NCI-H446 (cell line): ENCODE results near the gene SAAL1.
"Not testable (repeated sequence)": the region's sequence is repeated elsewhere in the genome, so short reads cannot be mapped to it uniquely, and the experiment has no call there.

Experiments used
- DNase-seq, 2 experiments: peaks; one replicate each; lab custom pipeline; 2025; lab: John Stamatoyannopoulos, UW

The SAAL1 gene

DNA sequence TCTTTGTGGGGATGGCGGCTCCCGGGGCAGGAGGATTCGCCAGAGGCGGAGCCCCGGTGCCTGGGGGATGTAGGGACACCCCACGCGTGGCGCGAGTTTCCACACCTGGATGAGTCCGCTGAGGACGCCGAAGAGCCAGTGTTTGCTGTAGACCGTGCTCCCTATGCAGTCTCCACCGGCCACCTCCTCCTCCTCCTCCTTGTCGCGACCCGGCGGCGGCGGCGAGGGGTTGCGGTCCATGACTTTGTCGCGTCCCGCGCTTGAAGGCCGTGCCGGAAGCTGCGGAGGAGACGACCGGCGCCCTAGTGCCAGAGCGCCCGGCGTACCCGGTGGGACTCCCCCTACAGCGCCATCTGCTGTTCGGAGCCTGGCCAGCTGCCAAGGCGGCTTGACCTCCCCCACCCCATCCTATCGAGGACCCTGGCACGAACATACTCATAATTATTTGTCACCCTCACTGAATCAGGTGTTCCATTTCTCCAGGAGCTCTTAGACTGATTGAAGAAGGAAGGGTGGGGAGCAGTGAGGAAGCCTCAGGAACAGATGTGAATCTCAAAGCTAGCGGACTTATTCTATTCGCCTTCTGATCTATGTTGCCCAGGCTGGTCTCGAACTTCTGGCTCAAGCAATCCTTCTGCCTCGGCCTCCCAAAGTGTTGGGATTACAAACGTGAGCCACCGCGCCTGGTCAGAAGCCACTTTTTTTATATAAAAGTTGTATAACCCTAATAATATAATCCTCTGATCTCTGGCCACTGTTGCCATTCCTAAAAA, at the start of gene SAAL1:
SAAL1 (minus strand) TSS at position 281 of the 773 bp plus-strand sequence; CDS start at position 240, 41 bp downstream.
- peak; percentile 66 to 91 for DNase-seq

DNA sequence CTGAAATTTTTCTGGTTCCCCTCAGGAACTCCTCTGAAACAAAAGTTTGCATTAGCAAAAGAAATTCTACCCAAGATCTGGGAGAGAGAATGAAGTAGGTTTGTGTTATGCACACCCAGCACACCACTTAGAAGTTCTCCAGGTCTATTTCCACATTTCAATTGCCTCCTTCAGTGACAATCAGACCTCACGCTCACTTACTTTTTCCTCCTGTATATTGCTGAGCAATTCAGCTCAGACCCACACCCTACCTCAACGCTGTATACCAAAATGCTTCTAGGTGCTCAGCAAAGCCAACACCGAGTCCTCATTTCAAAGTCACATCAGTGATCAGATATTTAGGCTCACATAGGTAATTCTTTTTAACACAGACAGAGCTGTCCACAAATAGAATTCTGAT, 45.7 kb upstream of the SAAL1 start:
- DNase-seq, result no peak

DNA sequence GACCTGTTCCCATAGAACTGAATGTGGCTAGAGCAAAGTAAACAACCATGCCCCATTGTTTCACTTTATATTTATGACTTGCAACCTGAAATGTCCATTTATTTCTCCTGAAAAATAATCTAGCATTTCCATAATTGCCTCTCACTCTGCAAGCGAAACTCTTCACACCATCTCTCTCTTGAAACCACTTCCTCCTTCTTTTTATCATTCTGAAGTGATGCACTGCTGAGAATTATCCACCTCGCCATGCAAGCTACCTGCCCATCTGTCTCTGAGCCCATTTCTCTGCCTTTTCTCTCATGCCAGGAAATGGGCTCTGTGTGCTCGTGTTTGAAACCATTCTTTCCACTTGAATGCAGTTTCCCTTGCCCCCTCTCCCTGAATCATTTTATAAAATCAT, 40.0 kb upstream of the SAAL1 start:
- no peak for DNase-seq

DNA sequence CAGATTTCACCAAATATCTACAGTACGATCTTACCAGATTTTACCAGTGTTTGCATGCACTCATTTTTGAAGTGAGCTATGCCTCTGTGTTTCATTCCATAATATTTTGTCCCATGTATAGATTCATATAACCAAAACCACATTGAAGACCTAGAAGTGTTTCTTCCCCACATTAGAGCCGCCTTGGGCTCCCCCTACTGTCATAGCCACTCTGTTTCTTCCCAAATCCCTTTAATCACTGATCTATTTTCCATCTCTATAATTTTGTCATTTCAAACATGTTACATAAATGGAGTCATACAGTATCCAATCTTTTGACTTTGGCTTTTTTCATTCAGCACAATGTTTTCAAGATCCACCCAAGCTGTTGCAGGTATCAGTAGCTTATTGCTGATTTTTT, 39.1 kb upstream of the SAAL1 start:
- no peak for DNase-seq

- DNase-seq, result no peak
These were observed 38.4 kb upstream of the SAAL1 start for GRCh38 chr11:18144243-18144642.

DNA sequence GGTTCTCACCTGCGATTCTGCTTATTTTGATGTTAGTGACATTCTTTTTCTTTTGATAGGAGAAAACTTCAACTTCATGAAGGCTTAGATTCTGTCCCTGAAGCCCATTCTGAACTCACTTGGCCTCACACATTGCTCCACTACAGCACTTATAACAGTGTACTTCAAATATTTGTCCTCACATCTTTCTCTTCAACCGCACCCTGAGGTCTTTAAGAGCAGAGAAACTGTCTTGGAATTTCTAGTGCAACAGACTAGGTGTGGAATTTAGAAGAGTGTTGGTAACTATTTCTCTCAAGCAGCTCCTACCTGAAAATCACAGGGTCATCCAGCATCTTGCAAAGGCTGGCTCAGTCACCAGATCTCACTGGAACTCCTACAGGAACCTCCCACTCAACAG, 34.3 kb upstream of the SAAL1 start:
- no peak for DNase-seq

- DNase-seq, result no peak
These were observed 31.4 kb upstream of the SAAL1 start for GRCh38 chr11:18137186-18137800.

DNA sequence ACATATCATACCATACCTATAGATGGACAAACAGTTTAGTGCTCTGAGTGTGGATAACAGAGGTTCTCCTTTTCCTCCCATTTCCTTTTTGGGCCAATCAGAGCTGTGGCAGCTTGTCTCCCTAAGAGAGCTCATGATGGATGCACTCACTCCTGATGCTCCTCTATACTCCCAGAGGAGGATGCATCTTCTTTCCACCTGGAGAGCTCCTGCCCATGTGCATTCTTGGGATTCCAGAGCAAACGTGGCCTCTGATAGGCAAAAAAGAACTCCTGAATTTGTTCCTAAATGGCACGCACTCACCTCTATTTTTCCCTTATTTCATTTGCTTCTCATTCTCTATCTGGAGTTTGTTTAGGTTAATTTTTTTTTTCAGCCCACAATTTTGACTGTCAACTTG, 29.4 kb upstream of the SAAL1 start:
- no peak for DNase-seq

DNA sequence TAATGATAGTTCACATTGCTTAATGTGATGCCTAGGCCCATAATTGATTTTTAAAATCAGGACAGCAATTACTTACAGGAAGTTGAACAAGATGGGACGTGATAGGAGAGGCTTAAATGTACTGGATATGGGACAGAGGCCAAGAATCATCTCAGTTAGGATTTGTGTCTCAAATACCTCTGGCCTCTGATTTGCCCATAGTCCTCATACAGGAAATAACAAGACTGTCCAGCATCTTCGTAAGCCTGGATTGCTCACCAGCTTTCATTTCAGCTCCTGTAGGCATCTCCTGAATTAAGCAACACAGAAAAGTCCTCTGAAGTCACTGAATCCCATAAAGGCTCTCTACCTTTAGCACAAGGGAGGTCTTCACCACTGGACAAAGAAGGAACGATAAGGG, 26.5 kb upstream of the SAAL1 start, which contains the start of gene MRGPRX3:
MRGPRX3 (plus strand) TSS at position 231 of the 400 bp plus-strand sequence. CDS start 4,632 bp downstream, outside the sequence.
- DNase-seq, result no peak

- not testable (repeated sequence) for DNase-seq
These were observed 25.2 kb upstream of the SAAL1 start for GRCh38 chr11:18131115-18131514.

GRCh38 chr11:18121331-18121828, 15.5 kb upstream of the SAAL1 start:
- DNase-seq, result not testable (repeated sequence)

DNA sequence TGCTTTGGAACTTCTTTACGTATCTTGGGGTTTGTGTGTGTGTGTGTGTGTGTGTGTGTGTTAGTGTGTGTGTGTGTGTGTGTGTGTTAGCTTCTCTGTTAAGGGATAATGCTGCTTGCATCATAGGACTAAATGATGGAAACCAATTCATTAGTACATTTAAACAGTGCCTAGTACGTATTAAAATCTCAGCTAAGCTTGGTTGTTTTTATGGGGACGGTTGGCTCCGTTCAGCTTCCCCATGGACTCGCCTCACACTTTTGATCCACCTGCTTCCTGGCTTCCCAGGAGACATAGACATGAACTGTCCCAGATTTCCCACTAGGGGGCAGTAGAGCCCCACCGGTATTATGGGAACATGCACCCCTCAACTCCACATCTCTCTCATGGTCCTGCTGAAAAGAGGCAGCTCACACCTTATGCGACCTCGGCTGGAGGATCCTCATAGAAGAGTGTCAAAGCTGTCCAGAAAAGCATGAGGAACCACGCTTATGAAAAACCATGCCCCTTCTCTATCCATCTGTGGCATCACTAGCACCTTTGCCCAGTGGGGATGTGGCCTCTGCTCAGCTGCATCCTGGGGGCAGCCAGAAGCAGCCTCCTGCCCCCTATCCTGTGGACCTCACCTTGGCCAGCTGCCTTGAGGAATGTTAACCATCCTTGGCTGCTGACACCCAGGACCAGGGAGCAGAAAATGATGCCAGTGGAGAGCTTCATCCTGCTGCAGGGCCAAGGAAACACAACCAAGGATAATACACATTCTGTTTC, 9.7 kb upstream of the SAAL1 start:
- DNase-seq, result peak; percentile 41 to 67

- no peak for DNase-seq
These were observed 5.1 kb upstream of the SAAL1 start for GRCh38 chr11:18111005-18111404.

- no peak for DNase-seq
These were observed 2.4 kb upstream of the SAAL1 start for GRCh38 chr11:18108254-18108653.

- peak in 1 of 2 experiments; percentile 3 for DNase-seq
These were observed 806 bp upstream of the SAAL1 start for GRCh38 chr11:18106688-18107087.

DNA sequence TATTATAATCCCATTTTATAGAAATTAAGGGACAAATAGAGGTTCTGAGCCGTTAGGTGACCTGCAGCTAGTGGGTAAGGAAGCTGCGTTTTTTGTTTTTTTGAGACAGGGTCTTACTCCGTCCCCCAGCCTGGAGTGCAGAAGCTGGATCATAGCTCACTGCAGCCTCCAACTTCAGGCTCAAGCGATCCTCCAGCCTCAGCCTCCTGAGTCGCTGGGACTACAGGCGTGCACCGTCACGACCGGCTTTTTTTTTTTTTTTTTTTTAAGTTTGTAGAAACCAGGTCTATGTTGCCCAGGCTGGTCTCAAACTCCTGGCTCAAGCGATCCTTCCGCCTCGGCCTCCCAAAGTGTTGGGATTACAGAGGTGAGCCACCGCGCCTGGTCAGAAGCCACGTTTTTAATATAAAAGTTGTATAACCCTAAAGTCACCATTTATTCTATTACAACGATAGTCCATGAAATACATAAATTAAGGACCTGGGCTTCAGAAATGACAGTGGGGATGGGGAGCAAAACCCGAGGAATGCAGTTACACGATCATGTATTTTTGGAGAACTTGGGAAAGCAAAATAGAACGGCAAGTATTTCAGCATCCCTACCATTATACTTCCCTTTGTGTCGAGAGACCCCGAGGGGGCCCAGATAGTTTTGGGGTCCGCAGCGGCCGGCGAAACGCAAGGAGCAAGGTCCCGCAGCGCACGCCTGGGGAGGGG, 638 bp downstream of the SAAL1 start:
- DNase-seq, result no peak

DNA sequence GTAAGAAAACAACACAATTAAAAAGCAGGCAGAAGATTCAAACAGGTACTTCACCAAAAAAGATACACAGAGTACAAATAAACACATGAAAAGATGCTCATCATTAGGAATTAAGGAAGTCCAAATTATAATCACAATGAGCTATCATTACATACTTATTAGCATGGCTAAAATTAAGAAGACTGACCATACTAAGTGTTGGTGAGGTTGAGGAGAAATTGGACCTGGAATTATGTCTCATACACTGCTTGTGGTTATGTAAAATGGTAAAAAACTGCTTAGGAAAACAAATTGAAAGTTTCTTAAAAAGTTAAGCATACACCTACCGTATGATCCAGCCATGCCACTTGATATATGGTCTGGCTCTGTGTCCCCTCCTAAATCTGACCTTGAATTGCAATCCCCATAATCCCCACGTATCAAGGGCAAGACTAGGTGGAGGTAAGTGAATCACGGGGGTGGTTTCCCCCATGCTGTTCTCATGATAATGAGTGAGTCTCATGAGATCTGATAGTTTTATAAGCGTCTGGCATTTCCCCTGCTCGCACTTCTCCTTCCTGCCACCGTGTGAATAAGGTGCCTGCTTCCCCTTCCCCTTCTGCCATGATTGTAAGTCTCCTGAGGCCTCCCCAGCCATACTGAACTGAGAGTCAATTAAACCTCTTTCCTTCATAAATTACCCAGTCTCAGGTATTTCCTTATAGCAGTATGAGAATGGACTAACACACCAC, 4.8 kb downstream of the SAAL1 start:
- no peak for DNase-seq

DNA sequence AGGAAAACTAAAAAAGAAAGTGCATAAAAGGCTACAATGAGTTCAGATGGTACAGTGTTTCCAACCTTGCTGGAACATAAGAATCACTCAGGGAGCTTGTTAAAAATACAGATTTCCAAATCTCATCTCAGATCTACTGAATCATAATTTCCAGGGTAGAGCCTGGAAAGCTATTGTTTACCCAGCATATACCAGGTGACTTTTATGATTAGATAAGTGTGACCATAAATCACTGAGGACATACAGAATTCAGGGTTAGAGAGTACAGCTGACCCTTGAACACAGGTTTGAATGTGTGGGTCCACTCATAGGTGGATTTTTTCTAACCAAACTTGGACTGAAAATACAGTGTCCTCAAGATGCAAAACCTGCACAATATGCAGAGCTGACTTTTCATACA, 11.9 kb downstream of the SAAL1 start:
- DNase-seq, result no peak

GRCh38 chr11:18091731-18092130, 14.2 kb downstream of the SAAL1 start:
- DNase-seq, result no peak

DNA sequence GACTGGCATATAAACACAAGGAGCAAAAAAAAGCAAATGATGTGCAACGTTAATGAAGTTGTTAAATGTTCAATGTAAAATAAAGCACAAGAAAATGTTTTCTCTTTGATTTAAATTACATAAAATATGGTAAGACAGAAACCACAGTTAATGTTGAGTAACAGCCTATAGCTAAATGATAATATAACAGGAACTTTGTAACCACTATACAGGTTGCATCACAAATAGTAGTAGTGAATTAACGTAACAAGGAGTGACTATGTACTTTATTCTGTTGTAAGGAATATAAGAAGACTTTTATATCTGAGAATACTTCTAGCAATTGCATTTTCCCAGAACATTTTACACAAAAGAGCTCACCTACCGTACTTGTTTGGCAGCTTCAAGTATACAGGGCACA, 16.9 kb downstream of the SAAL1 start:
- no peak for DNase-seq

DNA sequence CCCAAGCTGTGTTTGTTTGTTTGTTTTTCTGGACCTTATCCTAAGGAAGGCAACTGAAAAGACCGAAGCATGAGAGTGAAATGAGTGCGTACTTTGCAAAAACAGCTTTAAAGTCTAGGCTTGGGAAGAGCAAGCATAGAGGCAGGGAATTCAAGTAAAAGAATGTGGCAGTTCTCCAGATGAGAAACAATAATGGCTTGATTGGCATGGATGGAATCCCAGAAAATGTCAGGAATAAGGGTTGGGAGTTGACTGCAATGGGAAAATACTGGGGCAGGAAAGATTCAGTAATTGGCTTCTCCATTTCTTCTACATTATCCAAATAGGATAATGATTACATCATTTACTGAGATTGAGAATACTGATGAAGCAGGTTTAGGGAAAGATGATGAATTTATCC, 17.5 kb downstream of the SAAL1 start:
- no peak for DNase-seq
